Thyroid gland (tissue), 4 donors: ENCODE results near the gene MAK. TPM values are rescaled to one million over a fixed set of nuclear protein-coding genes. Genes with fewer than 3 reads are reported as not detected.

Source experiments
- DNase-seq, 2 donors: peaks; one replicate each; pipeline ENCODE4 v3.0.0-alpha.2; 2019
- H3K27ac ChIP-seq, 3 donors: fragments of 200-600 bp; sonication (generic); 1 replicate in 2 of 3; 2 replicates in 1 of 3; pipeline ENCODE4 v1.5.1; 2016 to 2019; ENCODE audit warnings: mild to moderate bottlenecking in 1 of 3, moderate library complexity in 1 of 3
- H3K27me3 ChIP-seq: fragments of 200-600 bp; sonication (generic); one replicate; pipeline ENCODE4 v1.5.1; 2019
- H3K36me3 ChIP-seq, 2 donors: fragments of 200-600 bp; sonication (generic); one replicate each; pipeline ENCODE4 v1.5.1; 2016 to 2019
- H3K4me1 ChIP-seq, 2 donors: fragments of 200-600 bp; sonication (generic); one replicate each; pipeline ENCODE4 v1.5.1; 2017 to 2019
- H3K4me3 ChIP-seq, 3 donors: fragments of 200-600 bp; sonication (generic); replicated peaks in 1 of 3; 1 replicate in 2 of 3; 2 replicates in 1 of 3; pipeline ENCODE4 v1.5.1; 2016; ENCODE audit warnings: mild to moderate bottlenecking in 1 of 3
- H3K9me3 ChIP-seq: fragments of 200-600 bp; sonication (generic); one replicate; pipeline ENCODE4 v1.5.1; 2017
- POLR2A ChIP-seq, 2 donors: fragments of 450-650 bp; IDR thresholded peaks; one replicate each; pipeline ENCODE4 v1.6.1; 2017; ENCODE audit warnings: antibody characterized with exemption in 2 of 2, mild to moderate bottlenecking in 2 of 2, moderate library complexity in 1 of 2
- WGBS, 2 donors: methylation state at CpG; one replicate each; pipeline ENCODE4 v1.1.5; 2017; 5-methylcytosine and 5-hydroxymethylcytosine counted together
- intact Hi-C: fragments of 100-400 bp; cut with DNase I; formaldehyde crosslinking; loops from one replicate; pipeline ENCODE4 v1.15.1; 2023
- total RNA-seq, 4 donors: library from RNA; depleted of rRNA; stranded (reverse); fragments of >200 nt; gene quantifications; one replicate each; pipeline ENCODE4 v1.2.3, GENCODE V29; 2016
- TF ChIP-seq, protein P1 (sequence below), 6 experiments: fragments of 200-600 bp in 3 of 6; fragments of 450-650 bp in 3 of 6; sonication (generic) in 3 of 6; IDR thresholded peaks; one replicate each; pipeline ENCODE4 v1.5.1; 2016 to 2019; ENCODE audit warnings: antibody characterized with exemption in 6 of 6, mild to moderate bottlenecking in 2 of 6, inconsistent platforms in 1 of 6, moderate library complexity in 1 of 6

MAK gene
- total RNA-seq, 4 donors from 2014 or later = 0.21 TPM; not detected in 3

GRCh38 chr6:10852361-10852960 lies 14.1 kb upstream of the MAK start:
- Histone ChIP-seq H3K4me3 (no peak overlapping the region), H3K27ac (no peak overlapping the region), H3K9me3 (no peaks in the 10 kb centered on the region), H3K27me3 (no peaks in the 10 kb centered on the region), H3K36me3 (no peaks in the 10 kb centered on the region), H3K4me1 (peaks cover 0 to 6% of the 10 kb centered on the region in 2 donors)
- 34 to 35% methylated on average over 11 of the region's 11 CpGs for WGBS, 2 donors
- DNase-seq = peak; percentile 73 to 76
- no peak for TF ChIP-seq POLR2A (IDR thresholded peaks at IDR 0.05)
- TF ChIP-seq, protein P1, sequence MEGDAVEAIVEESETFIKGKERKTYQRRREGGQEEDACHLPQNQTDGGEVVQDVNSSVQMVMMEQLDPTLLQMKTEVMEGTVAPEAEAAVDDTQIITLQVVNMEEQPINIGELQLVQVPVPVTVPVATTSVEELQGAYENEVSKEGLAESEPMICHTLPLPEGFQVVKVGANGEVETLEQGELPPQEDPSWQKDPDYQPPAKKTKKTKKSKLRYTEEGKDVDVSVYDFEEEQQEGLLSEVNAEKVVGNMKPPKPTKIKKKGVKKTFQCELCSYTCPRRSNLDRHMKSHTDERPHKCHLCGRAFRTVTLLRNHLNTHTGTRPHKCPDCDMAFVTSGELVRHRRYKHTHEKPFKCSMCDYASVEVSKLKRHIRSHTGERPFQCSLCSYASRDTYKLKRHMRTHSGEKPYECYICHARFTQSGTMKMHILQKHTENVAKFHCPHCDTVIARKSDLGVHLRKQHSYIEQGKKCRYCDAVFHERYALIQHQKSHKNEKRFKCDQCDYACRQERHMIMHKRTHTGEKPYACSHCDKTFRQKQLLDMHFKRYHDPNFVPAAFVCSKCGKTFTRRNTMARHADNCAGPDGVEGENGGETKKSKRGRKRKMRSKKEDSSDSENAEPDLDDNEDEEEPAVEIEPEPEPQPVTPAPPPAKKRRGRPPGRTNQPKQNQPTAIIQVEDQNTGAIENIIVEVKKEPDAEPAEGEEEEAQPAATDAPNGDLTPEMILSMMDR (IDR thresholded peaks at IDR 0.05) = no peak
- intact Hi-C loops = no loop called here

GRCh38 chr6:10850728-10851127 lies 12.4 kb upstream of the MAK start:
- 74 to 76% methylated on average over 7 of the region's 7 CpGs for WGBS, 2 donors
- intact Hi-C loops = no loop called here

GRCh38 chr6:10849901-10850300 lies 11.6 kb upstream of the MAK start:
- no peaks in the 10 kb centered on the region for H3K27me3 ChIP-seq
- no peak for DNase-seq
- H3K9me3 ChIP-seq = no peaks in the 10 kb centered on the region
- H3K36me3 ChIP-seq = no peaks in the 10 kb centered on the region
- H3K4me1 ChIP-seq = peaks cover 0 to 6% of the 10 kb centered on the region in 2 donors
- TF ChIP-seq, protein P1 (IDR thresholded peaks at IDR 0.05) = no peak
- no peak for TF ChIP-seq POLR2A (IDR thresholded peaks at IDR 0.05)
- H3K4me3 ChIP-seq = no peak overlapping the region
- 75 to 78% methylated on average over 4 of the region's 4 CpGs for WGBS, 2 donors
- intact Hi-C loops = no loop called here
- H3K27ac ChIP-seq = no peak overlapping the region

More at GRCh38 chr6:10850728-10851127, 12.4 kb upstream of the MAK start:
- DNase-seq = no peak
- Histone ChIP-seq H3K9me3 (no peaks in the 10 kb centered on the region), H3K4me1 (peaks cover 0 to 6% of the 10 kb centered on the region in 2 donors), H3K36me3 (no peaks in the 10 kb centered on the region), H3K27ac (no peak overlapping the region), H3K27me3 (no peaks in the 10 kb centered on the region), H3K4me3 (no peak overlapping the region)
- TF ChIP-seq, protein P1 (IDR thresholded peaks at IDR 0.05) = no peak
- TF ChIP-seq POLR2A (IDR thresholded peaks at IDR 0.05) = no peak

GRCh38 chr6:10847684-10848083 lies 9.3 kb upstream of the MAK start:
- H3K27me3 ChIP-seq = no peaks in the 10 kb centered on the region
- H3K4me3 ChIP-seq = no peak overlapping the region
- no peaks in the 10 kb centered on the region for H3K36me3 ChIP-seq
- no peak for DNase-seq
- peaks cover 0 to 6% of the 10 kb centered on the region in 2 donors for H3K4me1 ChIP-seq
- H3K9me3 ChIP-seq = no peaks in the 10 kb centered on the region
- intact Hi-C loops = no loop called here
- TF ChIP-seq POLR2A (IDR thresholded peaks at IDR 0.05) = no peak
- TF ChIP-seq, protein P1 (IDR thresholded peaks at IDR 0.05) = peak in 2 of 6 experiments; percentile 20 to 28
- 37 to 46% methylated on average over 3 of the region's 3 CpGs for WGBS, 2 donors
- H3K27ac ChIP-seq = no peak overlapping the region

GRCh38 chr6:10843554-10843953 lies 5.2 kb upstream of the MAK start:
- Histone ChIP-seq H3K4me1 (no peaks in the 10 kb centered on the region), H3K4me3 (no peak overlapping the region), H3K27me3 (no peaks in the 10 kb centered on the region), H3K27ac (no peak overlapping the region), H3K36me3 (no peaks in the 10 kb centered on the region), H3K9me3 (no peaks in the 10 kb centered on the region)
- TF ChIP-seq POLR2A (IDR thresholded peaks at IDR 0.05) = no peak
- TF ChIP-seq, protein P1 (IDR thresholded peaks at IDR 0.05) = no peak
- intact Hi-C loops = no loop called here
- DNase-seq = no peak
